NCI-H748 treated with DMSO at 0.1 percent for 48 hours (cell line): ENCODE data around the gene PUDP.
A peak's percentile ranks its signal among the peaks of the same experiment; 100 is the strongest.
"Not testable (repeated sequence)": the region's sequence is repeated elsewhere in the genome, so short reads cannot be mapped to it uniquely, and the experiment has no call there.

Source experiments
- DNase-seq: peaks from one replicate; lab custom pipeline; 2025; lab: John Stamatoyannopoulos, UW

Gene PUDP

DNA sequence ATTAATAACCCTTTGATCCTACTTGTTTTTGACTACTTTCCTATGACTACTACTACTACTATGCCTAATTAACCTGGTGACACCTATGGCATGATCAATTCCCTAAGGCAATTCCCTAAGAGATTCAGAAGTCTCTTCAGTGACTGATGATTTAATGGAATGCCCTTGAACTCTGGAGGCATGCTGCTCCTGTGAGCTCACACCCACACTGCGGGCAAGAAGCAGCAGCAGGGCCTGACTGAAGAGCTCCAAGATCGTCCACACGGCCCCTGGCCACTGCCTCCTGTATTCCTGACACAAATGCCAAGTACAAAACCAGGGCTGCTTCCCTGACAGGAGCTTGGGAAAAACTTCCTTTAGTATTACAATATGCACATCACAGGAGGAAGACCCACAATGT, 74.6 kb downstream of the PUDP start:
- DNase-seq, result no peak

DNA sequence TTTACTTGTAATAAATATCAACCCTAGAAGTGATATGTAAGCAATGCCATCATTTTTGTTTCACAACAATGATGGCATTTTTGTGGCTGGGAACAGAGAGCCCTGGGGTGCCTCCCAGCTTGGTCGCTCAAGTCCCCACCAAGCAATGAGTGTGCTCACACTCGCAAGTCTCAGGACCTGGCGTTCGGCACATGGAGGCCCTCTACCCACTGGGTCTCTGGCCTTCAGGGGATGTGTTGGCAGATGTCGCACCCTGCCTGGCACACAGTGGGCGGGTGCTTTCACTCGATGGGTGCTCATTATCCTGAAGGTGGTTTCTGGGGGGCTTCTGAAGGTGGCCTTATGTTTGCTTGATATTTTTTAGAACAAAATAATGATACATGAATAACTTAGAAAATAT, 75.1 kb downstream of the PUDP start:
- no peak for DNase-seq

DNA sequence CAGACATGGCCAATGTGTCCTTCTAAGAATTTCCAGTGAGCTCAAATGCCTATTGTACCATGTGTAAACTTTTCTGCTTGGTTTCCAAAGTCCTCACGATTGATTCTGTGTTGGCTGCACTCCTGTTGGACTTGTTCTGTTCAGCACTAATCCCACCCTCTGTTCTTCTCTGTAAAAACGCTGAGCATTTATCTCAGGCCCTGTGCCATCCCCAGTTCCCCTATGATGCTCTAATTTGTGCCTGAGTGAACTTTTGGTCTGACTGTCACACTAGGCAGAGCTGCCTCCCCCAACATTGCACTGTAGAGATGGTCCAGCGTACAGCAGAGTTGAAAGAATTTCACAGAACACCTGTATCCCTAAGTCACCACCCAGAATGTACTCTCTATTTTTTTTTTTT, 76.6 kb downstream of the PUDP start:
- DNase-seq, result no peak

DNA sequence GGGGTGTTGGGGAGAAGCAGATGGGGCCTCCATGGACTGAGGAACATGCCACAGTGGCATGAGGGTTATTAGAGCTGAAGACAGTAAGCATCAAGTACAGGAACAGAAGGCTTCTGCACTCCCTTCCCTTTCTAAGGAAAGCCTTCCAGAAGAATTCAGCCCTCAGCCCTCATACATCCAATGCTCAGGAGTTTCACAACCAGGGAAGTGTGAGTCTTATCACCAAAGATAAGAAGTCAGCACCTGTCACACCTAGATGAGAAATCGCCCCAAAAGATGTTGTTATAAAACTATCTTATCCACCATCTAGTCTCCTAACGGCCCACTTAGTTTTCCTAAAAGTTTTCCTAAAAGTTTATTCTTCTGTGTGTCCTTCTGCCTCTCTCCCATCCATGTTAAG, 78.4 kb downstream of the PUDP start:
- no peak for DNase-seq

DNA sequence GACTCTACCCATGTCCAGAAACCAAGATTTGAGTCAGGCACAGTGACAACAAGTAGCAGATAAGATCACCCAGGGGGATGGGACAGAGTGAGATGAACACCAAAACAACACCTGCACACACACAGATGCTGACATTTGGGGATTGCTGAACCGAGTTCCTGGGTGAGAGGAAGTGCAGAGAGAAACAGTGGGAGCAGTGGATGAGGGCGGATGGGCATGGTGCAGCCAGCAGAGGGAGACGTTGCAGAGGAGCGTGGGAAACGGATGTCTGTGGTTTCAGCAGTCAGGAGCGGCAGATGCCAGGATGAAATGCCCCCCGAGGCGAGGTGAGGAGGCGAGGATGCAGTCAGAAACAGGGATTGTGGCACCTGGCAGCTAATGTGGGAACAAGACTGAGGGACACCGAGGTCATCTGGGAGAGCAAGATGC, 79.0 kb downstream of the PUDP start:
- DNase-seq, result no peak

DNA sequence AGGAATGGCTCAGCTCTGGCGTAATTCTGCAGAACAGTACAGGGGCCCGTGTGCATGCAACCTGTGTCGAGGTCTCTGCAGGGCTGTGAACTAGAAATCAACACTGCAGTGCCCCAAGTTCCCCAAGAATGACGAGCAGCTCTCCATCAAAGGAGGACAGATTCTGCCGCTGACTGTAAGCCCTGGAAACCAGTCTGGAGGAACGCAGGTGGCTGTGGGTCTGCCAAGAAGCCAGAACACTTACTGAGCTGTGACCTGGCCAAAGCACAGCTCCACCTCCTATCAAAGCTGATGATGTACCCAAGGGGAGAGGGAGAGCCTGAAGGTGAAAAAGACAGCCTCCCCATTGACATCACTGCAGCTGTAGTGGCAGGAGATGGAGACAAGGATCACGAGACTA, 80.7 kb downstream of the PUDP start:
- no peak for DNase-seq

DNA sequence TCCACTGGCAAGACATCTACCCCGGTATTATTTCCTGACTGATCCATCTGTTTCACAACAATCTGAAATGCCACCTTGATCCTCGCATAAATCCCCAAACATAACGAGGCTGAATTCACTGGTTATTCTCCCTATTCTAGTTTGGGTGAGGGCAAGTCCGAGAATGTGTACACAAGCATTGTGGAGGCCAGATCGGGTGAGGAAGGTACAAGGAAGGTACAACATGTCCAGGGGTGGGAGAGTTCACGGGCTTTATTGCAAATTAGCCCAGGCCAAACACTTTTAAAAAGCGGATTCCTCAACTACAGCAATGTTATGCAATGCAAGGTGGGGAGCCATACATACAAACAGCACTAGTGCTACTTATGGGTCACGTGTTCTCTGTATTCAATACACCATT, 82.5 kb downstream of the PUDP start:
- DNase-seq, result no peak

DNA sequence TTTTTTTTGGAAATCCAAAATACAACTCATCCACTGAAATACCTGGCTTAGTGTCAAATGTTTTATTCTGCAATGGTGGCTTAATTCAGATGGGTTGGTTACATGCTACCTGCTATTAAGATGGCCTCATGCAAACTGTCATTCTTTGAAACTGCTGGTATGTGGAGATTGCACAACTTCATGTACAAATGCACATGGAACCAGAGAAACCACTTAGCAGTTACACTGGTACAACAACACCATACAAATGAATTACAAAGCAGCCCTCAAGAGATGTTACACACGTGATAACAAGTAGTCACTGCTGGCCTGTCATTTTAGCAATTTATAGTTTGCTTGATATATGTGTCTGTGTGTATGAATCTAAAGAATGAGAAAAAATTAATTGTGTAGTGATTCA, 85.0 kb downstream of the PUDP start:
- no peak for DNase-seq

DNA sequence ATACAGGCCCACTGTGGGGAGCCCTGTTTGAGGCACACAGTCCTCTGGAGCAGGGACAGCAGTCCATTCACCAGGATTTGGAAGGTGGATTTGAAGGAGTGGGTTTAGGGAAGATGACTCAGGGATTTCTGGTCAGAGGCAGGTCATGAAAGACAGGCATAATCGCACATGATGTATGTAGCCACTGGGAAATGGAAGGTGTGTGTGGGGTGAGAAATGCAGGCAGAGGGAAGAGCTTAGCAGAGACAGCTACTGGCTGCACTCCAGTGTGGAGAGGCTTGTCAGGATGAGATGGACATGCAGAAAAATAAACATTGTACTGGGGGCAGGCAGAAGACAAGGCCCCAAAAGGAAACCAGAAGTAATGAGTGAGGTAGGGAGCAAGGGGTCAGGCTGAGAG, 85.7 kb downstream of the PUDP start:
- no peak for DNase-seq

DNA sequence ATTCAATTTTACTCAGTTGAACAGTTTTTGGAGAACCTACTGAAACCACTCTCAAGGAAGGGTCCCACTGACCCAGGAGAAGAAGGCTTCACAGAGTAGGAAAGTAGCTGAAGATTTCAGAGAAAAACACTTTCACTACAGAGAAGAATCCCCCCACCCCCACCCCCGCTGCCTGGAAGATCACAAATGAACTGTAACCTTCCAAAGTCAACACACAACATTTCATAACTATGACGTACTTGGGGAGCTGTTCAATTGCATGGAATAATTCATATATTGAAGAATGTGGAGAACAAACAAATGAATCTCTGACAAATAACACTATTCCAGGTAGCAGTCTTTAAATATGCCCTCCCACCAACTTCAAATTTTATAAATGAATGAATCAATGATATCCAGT, 86.5 kb downstream of the PUDP start:
- no peak for DNase-seq

DNA sequence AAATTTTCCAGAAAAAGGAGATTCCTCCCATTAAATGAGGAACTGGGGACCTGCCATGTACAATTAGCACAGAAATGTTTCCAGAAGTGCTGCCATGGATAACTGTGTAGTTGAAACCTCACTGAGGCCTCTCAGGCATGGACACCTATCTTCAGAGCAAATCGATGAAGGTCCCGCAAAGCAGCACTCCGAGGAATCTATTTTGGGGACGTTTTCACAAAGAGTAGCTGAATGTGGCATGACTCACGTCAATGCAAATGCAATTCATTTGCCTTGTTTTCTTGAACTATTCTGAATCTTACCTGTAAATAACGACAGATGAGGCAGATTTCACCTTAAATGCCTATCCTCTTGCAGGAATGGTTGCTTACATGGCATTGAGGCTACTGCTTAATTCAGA, 87.5 kb downstream of the PUDP start:
- DNase-seq, result no peak

DNA sequence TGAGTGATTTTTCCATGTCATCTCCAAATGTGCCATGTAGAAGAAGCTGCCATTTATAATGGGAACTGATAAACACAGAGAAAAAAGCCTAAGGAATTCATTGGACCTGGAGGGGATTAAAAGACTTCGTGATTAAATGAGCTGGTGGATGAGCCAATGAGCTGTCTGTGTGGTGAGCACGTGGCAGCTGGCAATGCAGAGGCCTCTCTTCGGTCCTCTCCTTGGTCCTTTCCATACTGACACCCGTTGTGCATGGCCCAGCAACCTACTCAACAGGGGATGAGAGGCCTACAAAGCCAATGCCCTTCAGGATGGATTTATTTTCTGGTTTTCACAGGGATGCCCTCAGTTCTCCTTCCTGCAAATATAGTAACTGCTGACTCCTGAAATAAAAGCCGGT, 88.1 kb downstream of the PUDP start:
- no peak for DNase-seq

DNA sequence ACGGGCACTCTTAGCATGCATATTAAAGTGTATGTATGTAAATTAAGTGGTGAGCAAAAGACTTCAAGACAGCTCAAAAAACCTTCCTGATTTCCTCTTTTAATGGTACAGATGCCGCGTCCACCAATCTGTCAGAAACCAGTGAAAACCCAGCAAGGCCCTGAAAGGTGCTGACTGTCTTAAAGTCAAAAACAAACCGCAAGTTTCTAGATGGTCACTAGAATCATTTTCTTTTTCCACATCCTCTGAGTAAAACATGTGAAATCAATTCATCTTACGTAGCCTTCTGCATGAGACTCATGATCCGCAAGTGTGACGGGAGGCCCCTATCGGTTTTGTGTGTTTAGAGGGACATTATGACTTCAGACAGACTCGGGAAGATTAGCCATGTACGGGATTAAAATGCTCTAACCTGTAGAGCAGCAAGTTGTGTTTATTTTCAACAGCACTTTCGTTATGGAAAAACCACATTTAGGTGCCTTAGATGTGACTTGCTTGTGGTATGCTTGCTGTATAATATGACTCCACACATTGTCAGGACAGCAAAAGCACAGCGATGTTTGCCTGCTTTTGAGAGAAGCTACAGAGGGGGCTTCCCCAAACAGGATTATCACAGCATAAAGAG, 88.6 kb downstream of the PUDP start:
- DNase-seq, result no peak

DNA sequence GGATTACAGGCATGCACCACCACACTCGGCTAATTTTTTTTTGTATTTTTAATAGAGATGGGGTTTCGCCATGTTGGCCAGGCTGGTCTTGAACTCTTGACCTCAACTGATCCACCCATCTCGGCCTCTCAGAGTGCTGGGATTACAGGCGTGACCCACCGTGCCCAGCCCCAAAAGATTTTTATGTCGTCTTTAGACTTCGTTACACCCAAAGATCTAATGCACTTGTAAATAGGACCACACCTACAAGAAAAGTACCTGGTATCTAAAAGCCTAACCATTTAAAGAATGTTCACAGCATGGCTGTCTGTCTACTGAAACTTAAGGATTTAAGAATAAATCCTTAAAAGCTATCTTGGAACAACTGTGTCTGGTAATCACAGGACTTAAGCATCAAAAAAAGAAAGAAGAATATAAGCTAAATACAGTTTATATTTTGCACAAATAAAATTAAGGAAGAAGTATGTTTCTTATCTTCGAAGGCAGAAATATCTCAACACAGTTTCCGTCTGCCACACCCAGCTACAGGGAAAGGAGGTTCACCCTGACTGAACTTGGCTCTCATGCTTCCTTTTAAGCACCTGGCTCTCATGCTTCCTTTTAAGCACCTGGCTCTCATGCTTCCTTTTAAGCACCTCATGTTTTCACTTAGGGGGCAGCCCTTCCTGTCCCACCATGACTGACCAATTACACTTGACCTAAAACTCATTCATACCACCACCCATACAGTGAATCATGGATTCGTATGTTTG, 92.4 kb downstream of the PUDP start:
- DNase-seq, result no peak

DNA sequence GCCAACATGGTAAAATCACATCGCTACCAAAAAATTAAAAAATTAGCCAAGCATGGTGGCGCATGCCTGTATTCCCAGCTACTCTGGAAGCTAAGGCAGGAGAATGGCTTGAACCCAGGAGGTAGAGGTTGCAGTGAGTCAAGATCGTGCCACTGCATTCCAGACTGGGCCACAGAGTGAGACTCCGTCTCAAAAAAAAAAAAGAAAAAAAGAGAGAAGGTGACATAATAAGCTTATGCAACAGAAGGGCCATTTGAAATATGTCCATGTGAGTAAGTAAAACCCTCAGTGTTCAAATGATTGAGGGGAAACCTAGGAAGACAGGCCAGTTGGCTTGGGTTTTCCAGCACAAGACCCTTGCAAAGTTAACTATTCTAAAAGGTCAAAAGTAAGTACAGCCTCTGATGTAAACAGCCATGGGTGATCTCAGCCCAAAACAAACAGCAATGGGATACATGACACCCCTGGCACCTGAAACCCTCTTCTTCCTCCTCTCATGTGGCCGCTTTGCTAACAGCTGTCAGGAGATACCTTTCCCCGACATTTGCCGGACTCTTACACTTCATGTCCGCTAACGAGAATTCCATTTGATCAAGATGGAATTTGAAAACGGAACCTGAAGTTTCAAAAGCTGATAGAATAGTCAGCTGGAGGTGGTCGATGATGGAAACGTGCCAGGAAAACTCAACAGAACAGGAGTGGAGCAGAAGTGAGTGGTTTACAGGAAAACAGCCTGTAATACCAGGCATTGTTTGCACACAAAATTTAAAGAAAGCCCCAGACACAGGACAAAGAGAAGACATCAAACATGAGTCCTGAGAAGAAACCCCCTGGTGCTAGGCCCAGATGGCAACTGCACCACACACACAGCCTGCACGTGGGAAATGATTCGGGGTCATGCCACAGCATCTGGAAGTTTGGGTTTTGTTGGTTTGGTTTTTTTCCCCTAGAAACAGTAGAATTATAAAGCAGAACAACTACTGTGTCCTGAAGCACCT, 93.4 kb downstream of the PUDP start:
- DNase-seq, result peak; percentile 27

DNA sequence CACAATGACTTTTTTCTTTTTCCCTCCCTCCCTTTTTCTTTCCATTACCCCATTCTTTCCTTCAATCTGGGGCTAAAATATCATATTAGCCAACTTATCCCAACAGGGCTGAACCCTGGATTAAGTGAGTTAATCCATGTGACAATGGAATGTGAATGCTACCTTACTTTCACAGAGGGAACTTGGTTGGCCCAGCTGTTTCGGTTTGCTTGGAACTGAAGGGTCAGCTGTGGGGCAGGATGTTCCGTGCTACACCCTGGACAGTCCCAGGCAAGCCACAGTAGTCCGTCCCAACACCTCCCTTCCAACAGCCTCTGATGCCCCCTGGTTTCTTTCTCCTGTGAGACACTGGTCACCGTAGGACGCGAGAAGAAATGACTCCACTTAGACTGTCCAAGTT, 95.4 kb downstream of the PUDP start:
- no peak for DNase-seq

DNA sequence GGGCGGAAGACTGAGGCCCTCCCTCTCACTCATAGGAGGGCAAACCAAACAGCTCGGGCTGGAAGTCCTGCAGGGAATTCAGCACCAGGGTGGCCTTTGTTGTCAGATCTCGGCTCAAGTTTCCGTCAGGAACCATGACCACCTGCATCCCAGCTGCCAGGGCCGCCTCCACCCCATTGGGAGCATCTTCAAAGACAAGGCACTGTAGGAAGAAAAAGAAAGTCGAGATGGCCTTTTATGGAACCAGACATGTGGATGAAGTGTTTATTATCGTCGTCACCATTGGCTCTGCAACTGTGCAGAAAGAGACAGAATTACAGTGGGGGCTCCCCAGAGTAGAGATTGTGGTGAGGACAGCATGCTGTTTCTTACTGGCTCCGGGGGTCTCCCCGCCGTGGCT, 97.7 kb downstream of the PUDP start:
- DNase-seq, result no peak

DNA sequence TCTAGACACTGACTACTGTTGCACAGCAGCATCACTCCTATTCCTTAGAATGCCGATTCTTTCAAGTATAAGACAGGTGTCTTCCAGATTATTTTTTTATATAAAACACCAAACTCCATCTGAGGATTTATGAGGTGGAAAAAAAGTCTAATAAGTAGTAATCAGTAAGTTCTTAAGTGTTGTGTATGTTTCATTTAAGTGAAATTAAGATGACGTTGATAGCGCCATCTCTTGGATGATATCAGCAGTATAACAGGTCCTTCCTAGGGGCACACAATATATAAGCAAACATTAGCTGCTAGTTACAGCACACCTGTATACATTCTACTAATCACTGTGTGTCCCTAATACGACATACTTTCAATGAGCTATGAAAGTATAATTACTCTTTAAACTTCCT, 100.0 kb downstream of the PUDP start:
- peak; percentile 20 for DNase-seq

DNA sequence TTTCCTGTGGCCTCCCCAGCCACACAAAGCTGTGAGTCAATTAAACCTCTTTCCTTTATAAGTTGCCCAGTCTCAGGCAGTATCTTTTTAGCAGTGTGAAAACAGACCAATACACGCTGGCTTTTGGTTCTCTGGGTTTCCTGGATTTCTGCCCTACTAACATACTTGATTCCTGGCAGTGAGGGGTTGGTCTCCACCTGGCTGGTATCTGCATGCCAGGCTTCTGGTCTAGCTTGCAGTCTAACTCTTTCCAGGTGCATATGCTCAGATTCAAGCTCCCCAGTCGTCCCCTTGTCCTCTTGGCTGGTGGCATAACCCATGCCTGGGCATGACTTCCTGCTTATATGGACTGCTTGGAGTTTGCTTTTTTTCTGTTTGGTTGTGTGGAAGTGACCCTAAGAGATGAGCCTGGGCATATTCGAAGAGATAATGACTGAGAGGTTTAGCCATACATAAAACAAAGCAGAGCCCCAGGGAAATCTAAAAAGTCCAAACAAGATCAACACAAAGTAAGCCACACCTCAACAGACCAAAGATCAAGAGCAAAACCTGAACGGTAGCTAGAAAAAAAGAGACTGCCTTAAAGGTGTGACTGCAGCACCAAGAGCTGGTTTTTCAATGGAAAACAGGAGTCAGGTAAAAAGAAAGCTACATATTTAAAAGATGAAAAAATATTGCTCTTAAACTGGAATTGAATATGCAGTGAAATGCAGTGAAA, 102.6 kb downstream of the PUDP start:
- DNase-seq, result no peak

DNA sequence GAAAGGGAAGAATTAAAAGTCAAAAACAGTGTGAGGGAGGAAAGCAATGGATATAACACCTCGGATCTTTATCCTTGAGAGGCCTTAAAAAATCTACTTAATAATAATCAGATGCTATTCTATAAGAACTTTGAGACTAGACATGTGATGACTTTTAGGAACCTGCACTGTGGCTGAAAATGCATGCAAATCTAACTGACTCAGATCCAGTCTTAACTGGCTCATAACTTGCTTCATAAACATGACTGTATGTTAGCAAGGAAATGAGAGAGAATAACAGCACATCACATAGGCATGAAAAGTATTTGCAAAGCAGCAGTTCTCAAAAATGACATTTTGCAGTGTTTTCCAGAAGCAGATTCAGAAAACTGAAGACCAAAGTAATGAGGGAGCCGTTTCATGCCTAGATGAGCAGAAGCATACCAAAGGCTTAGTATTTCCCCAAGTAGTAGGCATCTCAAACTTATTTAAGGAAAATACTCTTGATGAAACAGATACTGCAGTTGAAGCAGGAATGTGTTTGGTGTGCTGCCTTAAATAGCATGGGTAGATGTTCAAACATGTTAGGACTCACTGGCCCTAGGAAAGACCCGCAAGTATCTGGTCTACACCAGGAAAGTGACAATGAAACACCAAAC, 104.0 kb downstream of the PUDP start:
- DNase-seq, result not testable (repeated sequence)

DNA sequence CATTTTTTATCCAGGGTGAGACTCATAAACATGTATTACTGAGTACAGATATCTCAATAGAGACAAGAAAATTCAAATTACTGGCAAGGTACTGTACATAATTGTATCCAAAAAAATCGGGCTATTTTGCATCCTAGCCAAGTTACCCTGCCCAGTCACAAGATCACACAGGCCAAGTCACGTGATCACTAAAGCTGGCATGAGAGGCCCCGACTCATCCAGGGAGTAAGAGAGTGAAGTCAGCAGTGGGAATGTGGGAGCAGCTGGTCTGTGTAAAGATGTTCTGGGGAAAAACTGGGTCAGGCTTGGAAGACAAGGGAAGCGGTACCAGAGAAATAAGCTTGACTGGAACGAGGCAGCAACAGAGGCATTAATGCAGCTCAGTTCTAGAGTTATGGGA, 119.7 kb downstream of the PUDP start:
- DNase-seq, result no peak

DNA sequence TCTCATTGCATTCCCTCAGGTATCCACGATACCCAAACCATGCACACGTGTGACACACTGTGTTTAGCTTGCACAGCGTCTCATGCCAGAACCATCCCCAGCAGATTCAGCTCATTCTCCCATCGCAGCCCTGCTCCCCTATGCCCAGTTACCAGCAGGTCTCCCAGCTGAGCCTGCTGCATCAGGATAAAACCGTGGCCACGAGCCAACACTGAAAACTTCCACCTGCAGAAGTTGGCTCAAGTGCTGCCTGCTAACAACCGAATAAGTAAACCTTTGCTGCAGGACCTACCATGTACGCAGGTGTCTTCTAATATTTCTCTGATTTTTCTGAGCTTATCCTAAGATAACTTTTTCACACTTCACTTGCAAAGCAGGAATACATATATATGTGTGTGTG, 120.9 kb downstream of the PUDP start:
- no peak for DNase-seq
